Neural progenitor cell (in vitro differentiated cells): ENCODE data around the gene HFE.

Source experiments
- CTCF ChIP-seq: fragments of 200-600 bp; sonication (generic); IDR thresholded peaks from 2 replicates; pipeline ENCODE4 v1.5.1; 2017; ENCODE audit warnings: antibody characterized with exemption, mild to moderate bottlenecking
- EZH2 ChIP-seq: fragments of 200-600 bp; sonication (generic); IDR thresholded peaks from 2 replicates; pipeline ENCODE4 v1.6.1; 2017; ENCODE audit warnings: antibody characterized with exemption, mild to moderate bottlenecking, moderate library complexity
- EZH2phosphoT487 ChIP-seq: fragments of 200-600 bp; sonication (generic); IDR thresholded peaks from 2 replicates; pipeline ENCODE4 v1.6.1; 2017; ENCODE audit warnings: antibody characterized with exemption

DNA sequence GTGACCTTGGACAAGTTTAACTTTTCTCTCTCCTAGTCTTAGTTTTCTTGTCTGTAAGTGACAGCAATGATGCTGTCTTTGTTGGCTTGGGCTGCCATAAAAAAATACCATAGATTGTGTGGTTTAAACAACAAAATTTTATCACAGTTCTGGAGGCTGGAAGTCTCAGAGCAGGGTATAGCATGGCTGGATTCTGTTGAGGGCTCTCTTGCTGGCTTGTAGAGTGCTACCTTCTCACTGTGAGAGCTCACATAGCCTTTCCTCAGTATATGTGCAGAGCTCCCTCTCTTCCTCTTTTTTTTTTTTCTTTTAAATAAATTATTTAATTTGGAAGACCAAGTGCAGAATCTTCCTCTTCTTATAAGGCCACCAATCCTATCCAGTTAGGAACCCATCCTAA is 26.3 kb downstream of the HFE start:
- TF ChIP-seq CTCF (no peak), EZH2phosphoT487 (no peak), EZH2 (no peak)
